COLO668 (cell line): Measurements from ENCODE around the gene LMNB1.
"Not testable (repeated sequence)": the region's sequence is repeated elsewhere in the genome, so short reads cannot be mapped to it uniquely, and the experiment has no call there.

Experiments
- DNase-seq: peaks from one replicate; lab custom pipeline; 2025; ENCODE audit not compliant: unreplicated experiment; lab: John Stamatoyannopoulos, UW

Gene LMNB1

GRCh38 chr5:126853541-126854307, 76.8 kb downstream of the LMNB1 start:
- not testable (repeated sequence) for DNase-seq

DNA sequence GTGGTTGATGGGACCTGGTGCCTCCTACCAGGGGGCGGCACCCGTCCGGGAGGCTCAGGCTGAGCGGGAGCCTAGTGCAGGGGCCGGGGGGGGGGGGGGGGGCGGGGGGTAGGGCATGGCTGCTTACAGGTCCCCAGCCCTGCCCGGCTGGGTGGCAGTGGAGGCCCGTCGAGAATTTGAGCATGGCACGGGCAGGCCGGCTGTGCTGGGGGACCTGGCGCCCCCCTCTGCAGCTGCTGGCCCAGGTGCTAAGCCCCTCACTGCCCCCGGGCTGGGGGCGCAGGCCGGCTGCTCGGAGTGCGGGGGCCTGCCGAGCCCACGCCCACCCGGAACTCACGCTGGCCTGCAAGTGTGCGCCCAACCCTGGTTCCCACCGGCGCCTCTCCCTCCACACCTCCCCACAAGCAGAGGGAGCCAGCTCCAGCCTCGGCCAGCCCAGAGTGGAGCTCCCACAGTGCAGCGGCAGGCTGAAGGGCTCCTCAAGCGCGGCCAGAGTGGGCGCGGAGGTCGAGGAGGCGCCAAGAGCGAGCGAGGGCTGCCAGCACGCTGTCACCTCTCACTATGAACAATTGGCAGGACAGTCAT, 77.7 kb downstream of the LMNB1 start:
- DNase-seq: no peak

DNA sequence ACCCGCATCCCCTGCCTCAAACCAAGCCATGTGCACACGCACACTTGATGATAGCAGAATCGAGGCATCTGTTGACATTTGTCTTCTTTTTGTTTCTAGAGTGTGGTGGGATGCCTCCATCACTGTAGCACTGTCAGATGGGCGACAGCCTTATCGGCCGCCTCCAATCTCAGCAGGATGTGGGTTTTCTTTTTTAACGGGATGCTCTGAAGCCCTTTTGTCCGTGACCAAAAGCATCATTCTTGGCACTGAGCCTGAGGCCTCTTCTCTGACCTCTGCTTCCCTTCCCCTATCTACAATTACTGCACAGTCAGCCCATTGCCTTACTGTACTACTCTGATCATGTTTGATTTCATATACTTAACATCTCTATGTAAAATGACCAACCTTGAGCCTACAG, 78.3 kb downstream of the LMNB1 start:
- no peak for DNase-seq

GRCh38 chr5:126857472-126858410, 80.8 kb downstream of the LMNB1 start:
- no peak for DNase-seq

GRCh38 chr5:126858441-126858840, 81.5 kb downstream of the LMNB1 start:
- DNase-seq: no peak

GRCh38 chr5:126863402-126863801, 86.5 kb downstream of the LMNB1 start:
- DNase-seq: no peak

GRCh38 chr5:126864042-126864688, 87.2 kb downstream of the LMNB1 start:
- DNase-seq: no peak

DNA sequence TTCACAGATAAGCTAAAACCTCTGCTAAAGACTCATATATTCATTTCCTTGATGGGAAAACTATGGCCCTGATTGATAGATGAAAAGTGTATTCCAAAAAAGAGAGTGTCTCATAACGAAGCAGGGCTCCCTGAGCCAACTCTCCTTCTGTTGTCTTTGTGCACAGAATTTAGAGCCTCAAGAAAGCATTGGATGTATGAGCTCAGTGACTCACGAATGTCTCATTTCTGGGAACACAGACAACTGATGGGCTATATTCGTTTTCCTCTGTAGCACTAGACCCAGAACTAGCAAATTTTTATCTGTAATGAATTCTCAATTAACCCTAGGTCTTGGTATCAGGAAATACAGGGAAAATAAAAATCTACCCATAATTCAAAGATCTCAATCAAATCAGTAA, 88.4 kb downstream of the LMNB1 start:
- no peak for DNase-seq

DNA sequence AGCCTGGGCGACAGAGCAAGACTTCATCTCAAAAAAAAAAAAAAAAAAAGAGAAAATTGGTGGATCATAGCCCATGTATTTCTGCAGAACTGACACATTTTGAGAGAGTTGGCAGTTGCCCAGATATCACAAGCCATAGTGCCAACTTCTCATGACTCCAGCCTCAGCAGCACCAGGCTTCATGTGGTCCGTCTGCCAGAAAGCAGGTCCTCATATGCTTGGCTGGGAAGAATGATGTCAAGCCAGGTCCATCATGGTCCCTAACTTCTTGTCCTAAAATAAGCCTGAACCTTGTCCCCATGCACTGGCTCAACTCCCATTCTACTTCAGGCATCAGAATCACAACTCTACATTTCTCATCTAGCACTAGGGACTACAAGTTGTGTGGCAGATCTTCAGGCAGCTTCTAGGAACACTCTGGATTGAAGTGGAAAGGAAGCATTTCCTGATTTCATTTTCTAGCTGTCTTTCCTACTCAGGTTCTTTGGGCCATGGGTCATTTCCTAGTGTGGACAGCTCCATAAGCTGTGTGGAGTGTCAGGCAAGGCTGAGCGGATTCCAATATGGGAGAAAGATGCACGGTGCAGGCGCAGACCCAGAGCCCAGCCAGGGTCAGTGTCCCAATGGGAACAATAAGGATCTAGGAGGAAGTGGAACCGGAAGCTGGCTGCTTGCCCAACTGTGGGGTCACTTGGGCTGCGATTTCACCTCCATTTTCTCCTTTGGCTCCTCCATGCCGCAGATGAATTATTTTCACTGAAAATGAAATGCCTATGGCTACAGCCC, 90.1 kb downstream of the LMNB1 start:
- no peak for DNase-seq

DNA sequence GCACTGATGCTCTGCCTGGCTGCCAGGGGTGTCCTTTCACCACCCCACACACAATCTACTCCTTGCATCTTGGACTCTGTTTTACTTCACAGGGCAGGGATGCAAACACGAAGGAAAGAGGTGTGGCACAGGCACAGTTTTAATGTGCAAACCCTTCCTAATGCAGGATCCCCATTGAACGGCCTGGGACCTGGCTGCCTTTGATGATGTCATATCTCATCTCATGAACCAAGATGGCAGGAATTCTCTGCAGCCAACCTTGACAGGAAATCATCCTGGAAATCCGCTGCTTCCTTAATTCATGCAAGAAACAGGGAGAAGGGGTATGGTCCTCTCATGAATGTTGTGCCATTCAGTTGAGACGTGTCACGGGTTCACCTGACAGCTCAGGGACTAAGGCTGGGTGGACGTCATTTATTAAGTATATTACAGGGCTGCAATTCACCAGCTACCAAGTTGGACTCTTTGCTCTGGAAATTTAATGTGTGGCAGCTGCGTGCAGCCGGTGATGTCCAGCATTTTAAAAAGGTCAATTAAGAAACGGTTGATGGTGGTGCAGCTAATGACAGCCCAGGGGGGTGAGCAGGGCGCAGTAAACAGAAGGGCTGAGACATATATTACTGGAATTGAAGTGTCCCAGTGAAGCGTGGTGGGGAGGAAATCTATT, 91.5 kb downstream of the LMNB1 start:
- DNase-seq: no peak

- DNase-seq: no peak
Measured at GRCh38 chr5:126869005-126869451, 92.1 kb downstream of the LMNB1 start.

DNA sequence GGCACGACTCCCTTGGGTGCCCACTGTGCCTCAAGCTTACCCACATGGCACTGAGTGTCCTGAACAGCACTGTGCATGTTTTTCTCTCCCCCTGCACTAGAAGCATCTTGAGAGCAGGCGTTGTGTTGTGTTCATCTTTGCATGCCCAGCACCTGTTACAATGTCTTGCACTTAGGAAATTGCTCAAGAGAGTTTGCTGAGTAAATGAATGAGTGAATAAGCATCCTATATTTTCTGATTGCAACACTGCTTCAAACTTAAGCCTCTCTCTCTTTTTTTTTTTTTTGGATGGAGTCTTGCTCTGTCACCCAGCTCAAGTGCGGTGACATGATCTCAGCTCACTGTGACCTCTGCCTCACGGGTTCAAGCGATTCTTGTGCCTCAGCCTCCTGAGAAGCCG, 94.5 kb downstream of the LMNB1 start:
- DNase-seq: no peak

DNA sequence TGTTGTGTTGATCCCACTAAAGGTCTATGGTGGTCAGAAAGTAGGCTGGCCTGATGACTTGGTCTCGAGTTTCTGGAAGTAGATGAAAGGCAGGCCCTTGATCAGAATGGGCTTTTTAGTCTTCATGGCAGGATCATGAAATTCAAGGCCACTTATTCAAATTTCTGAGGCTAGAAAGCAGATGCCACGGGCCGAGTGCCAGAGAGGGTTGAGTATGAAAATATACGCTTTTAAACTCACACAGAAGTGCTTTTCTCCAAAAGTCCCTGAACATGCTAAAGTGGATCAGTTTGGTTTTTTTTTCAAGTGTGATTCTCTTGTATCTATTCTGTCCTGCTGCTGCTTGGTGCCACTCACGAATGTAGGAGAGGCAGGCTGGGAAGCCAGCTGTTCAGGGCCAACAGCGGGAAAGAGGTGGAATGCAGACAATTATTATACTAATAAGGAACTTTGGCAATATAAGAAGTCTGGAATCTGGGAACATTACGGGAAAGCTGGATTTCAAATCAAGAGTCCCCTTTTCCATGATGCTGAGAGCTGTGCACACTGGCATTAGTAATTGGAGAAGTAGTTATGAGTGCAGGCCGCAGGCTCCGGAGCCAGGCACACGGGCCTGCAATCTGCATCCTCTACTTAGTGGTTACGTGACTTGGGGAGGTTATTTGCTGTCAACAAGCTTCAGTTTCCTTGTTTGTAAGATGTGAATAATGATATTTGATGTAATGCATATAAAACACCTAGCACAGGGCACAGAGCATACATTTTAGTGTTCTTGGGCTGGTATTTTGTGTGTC, 95.8 kb downstream of the LMNB1 start:
- DNase-seq: no peak

- DNase-seq: no peak
Measured at GRCh38 chr5:126875303-126875785, 98.4 kb downstream of the LMNB1 start.

GRCh38 chr5:126877602-126878001, 100.7 kb downstream of the LMNB1 start:
- no peak for DNase-seq

- no peak for DNase-seq
Measured at GRCh38 chr5:126878085-126878484, 101.1 kb downstream of the LMNB1 start.

GRCh38 chr5:126878634-126879033, 101.7 kb downstream of the LMNB1 start:
- no peak for DNase-seq

DNA sequence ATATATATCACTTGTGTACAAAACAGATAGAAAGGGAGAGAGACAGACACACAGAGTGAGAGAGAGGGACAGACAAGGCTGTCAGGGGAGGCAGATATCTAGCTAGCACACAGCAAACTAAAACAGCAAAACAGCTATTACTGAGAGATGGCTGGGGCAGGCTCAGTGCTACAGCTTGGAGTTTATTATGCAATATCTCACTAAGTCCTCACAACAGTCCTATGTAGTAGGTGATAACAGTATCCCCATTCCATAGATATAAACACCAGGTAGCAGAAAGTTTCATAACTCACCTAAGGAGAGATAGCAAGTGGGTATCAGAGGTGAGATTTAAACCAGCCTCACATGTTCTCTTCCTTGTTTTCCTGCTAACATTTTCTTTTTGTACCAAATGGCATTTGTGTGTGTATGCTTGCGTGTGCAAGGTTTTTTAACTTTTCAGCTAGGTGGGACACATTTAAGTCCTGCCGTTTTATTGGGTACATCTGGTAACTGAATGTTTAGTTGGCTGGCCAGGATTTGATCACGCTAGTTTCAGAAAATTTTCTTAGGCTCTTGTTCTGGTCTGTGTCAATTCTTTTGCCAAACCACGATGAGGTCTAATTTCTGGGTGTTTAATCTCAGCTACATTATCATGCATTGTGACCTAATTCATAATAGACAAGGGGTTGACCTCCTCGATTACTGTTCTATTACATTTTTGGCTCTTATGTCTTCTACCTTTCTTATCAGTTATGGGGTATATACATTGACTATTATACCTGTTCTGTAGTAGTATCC, 105.1 kb downstream of the LMNB1 start:
- no peak for DNase-seq
